ENCODE results near the gene AGBL4. TPM values are rescaled to one million over a fixed set of nuclear protein-coding genes. Genes with fewer than 3 reads are reported as not detected.

The AGBL4 gene
- total RNA-seq, 2 donors from 2014 or later, result not detected

GRCh38 chr1:48932366-48932765, 1091.4 kb downstream of the AGBL4 start:
- Histone ChIP-seq H3K27me3 (replicated peaks; ENCODE audit: insufficient read depth) (no peaks in the 10 kb centered on the region), H3K27ac (no peak overlapping the region), H3K4me1 (ENCODE audit: control insufficient read depth in 1 of 2, low read depth in 2 of 2) (peaks cover 3 to 14% of the 10 kb centered on the region in 2 donors), H3K9me3 (no peaks in the 10 kb centered on the region), H3K36me3 (no peaks in the 10 kb centered on the region), H3K4me3 (no peak overlapping the region)
- TF ChIP-seq CTCF (IDR thresholded peaks at IDR 0.05), result no peak
- DNase-seq (ENCODE audit: low spot score) (no peak), ATAC-seq (ENCODE audit: insufficient number of reproducible peaks, low FRiP score, low read depth) (no peak)

- Histone ChIP-seq H3K36me3 (no peaks in the 10 kb centered on the region), H3K4me3 (peak overlapping the region; percentile 42), H3K4me1 (ENCODE audit: control insufficient read depth in 1 of 2, low read depth in 2 of 2) (peaks cover 3 to 14% of the 10 kb centered on the region in 2 donors), H3K27me3 (replicated peaks; ENCODE audit: insufficient read depth) (no peaks in the 10 kb centered on the region), H3K9me3 (no peaks in the 10 kb centered on the region), H3K27ac (peak overlapping the region; percentile 18)
- DNase-seq (ENCODE audit: low spot score) (no peak), ATAC-seq (ENCODE audit: insufficient number of reproducible peaks, low FRiP score, low read depth) (peak; percentile 72)
- no peak for TF ChIP-seq CTCF (IDR thresholded peaks at IDR 0.05)
These were observed 1092.1 kb downstream of the AGBL4 start for GRCh38 chr1:48931506-48932192.

- TF ChIP-seq CTCF (IDR thresholded peaks at IDR 0.05), result no peak
- Histone ChIP-seq H3K27ac (no peak overlapping the region), H3K9me3 (no peaks in the 10 kb centered on the region), H3K4me3 (no peak overlapping the region), H3K36me3 (no peaks in the 10 kb centered on the region), H3K4me1 (ENCODE audit: control insufficient read depth in 1 of 2, low read depth in 2 of 2) (peaks cover 3 to 14% of the 10 kb centered on the region in 2 donors), H3K27me3 (replicated peaks; ENCODE audit: insufficient read depth) (no peaks in the 10 kb centered on the region)
- ATAC-seq (ENCODE audit: insufficient number of reproducible peaks, low FRiP score, low read depth) (no peak), DNase-seq (ENCODE audit: low spot score) (no peak)
These were observed 1093.7 kb downstream of the AGBL4 start for GRCh38 chr1:48930011-48930410.

- H3K4me3 ChIP-seq, result no peak overlapping the region
- no peak overlapping the region for H3K27ac ChIP-seq
- no peaks in the 10 kb centered on the region for H3K9me3 ChIP-seq
- no peaks in the 10 kb centered on the region for H3K36me3 ChIP-seq
- ATAC-seq (ENCODE audit: insufficient number of reproducible peaks, low FRiP score, low read depth) (no peak), DNase-seq (ENCODE audit: low spot score) (no peak)
- no peaks in the 10 kb centered on the region for H3K4me1 ChIP-seq (ENCODE audit: control insufficient read depth in 1 of 2, low read depth in 2 of 2)
- no peaks in the 10 kb centered on the region for H3K27me3 ChIP-seq (replicated peaks; ENCODE audit: insufficient read depth)
- no peak for TF ChIP-seq CTCF (IDR thresholded peaks at IDR 0.05)
These were observed 1099.7 kb downstream of the AGBL4 start for GRCh38 chr1:48924099-48924498.

GRCh38 chr1:48923116-48923515, 1100.6 kb downstream of the AGBL4 start:
- Histone ChIP-seq H3K27me3 (replicated peaks; ENCODE audit: insufficient read depth) (no peaks in the 10 kb centered on the region), H3K9me3 (no peaks in the 10 kb centered on the region), H3K4me3 (no peak overlapping the region), H3K36me3 (no peaks in the 10 kb centered on the region), H3K4me1 (ENCODE audit: control insufficient read depth in 1 of 2, low read depth in 2 of 2) (no peaks in the 10 kb centered on the region), H3K27ac (no peak overlapping the region)
- DNase-seq (ENCODE audit: low spot score) (no peak), ATAC-seq (ENCODE audit: insufficient number of reproducible peaks, low FRiP score, low read depth) (no peak)
- TF ChIP-seq CTCF (IDR thresholded peaks at IDR 0.05), result no peak
